ENCODE data around the gene MAD1L1. TPM values are rescaled to one million over a fixed set of nuclear protein-coding genes. Genes with fewer than 3 reads are reported as not detected.
"Not testable (repeated sequence)": the region's sequence is repeated elsewhere in the genome, so short reads cannot be mapped to it uniquely, and the experiment has no call there.

Gene MAD1L1
- 58.0 TPM for total RNA-seq

- DNase-seq: peak; percentile 96
Observed at GRCh38 chr7:2232766-2233520, at the start of gene MAD1L1. TSS of gene MAD1L1 (minus strand) at chr7:2232945. CDS start at chr7:2230133, 2,812 bp downstream.

GRCh38 chr7:2282185-2282751 lies 49.5 kb upstream of the MAD1L1 start:
- DNase-seq: no peak

GRCh38 chr7:2281541-2281940 lies 48.8 kb upstream of the MAD1L1 start:
- peak; percentile 87 for DNase-seq

- DNase-seq: no peak
Observed at GRCh38 chr7:2280424-2280823, 47.7 kb upstream of the MAD1L1 start.

- DNase-seq: peak; percentile 89
Observed at GRCh38 chr7:2279896-2280295, 47.2 kb upstream of the MAD1L1 start.

GRCh38 chr7:2278026-2278425 lies 45.3 kb upstream of the MAD1L1 start:
- DNase-seq: no peak

- DNase-seq: no peak
Observed at GRCh38 chr7:2276107-2276506, 43.4 kb upstream of the MAD1L1 start.

GRCh38 chr7:2275101-2275500 lies 42.4 kb upstream of the MAD1L1 start:
- no peak for DNase-seq

- DNase-seq: no peak
Observed at GRCh38 chr7:2274666-2275065, 41.9 kb upstream of the MAD1L1 start.

GRCh38 chr7:2273866-2274265 lies 41.1 kb upstream of the MAD1L1 start:
- no peak for DNase-seq

GRCh38 chr7:2272031-2272430 lies 39.3 kb upstream of the MAD1L1 start:
- no peak for DNase-seq

- DNase-seq: no peak
Observed at GRCh38 chr7:2271273-2272026, 38.7 kb upstream of the MAD1L1 start.

- DNase-seq: no peak
Observed at GRCh38 chr7:2270495-2270894, 37.8 kb upstream of the MAD1L1 start.

GRCh38 chr7:2269991-2270460 lies 37.3 kb upstream of the MAD1L1 start:
- no peak for DNase-seq

- not testable (repeated sequence) for DNase-seq
Observed at GRCh38 chr7:2269089-2269990, 36.6 kb upstream of the MAD1L1 start.

GRCh38 chr7:2266911-2267310 lies 34.2 kb upstream of the MAD1L1 start:
- DNase-seq: no peak

- no peak for DNase-seq
Observed at GRCh38 chr7:2264158-2264557, 31.4 kb upstream of the MAD1L1 start.

- DNase-seq: no peak
Observed at GRCh38 chr7:2263176-2263575, 30.4 kb upstream of the MAD1L1 start.

GRCh38 chr7:2261611-2262010 lies 28.9 kb upstream of the MAD1L1 start:
- no peak for DNase-seq

- peak; percentile 63 for DNase-seq
Observed at GRCh38 chr7:2260820-2261219, 28.1 kb upstream of the MAD1L1 start.

GRCh38 chr7:2259480-2259879 lies 26.7 kb upstream of the MAD1L1 start:
- DNase-seq: no peak
